ENCODE measurements around the gene F11R.

The F11R gene

GRCh38 chr1:161046605-161047228 is 25.8 kb upstream of the F11R start:
- ChIA-PET POLR2A (interaction anchor here (1.9 to 2.4 kb wide), 3 partner anchors 26 to 51 kb away, joined by 10 to 50 read pairs (median 14); partner anchors contain the start of genes F11R and KLHDC9), CTCF (interaction anchor here (0.6 to 4.6 kb wide), 11 partner anchors 9 to 269 kb away, joined by 3 to 27 read pairs (median 4); partner anchors contain the start of genes F11R, ITLN2 and KLHDC9)
- TF ChIP-seq ZNF580 (tag by site-specific recombination; IDR thresholded peaks at IDR 0.05) (no peak), ZBTB44 (tag by site-specific recombination; IDR thresholded peaks at IDR 0.05) (no peak), BCL6B (tag by site-specific recombination; IDR thresholded peaks at IDR 0.05) (no peak), ZNF549 (tag by site-specific recombination; IDR thresholded peaks at IDR 0.05) (no peak), ZNF133 (tag by site-specific recombination; IDR thresholded peaks at IDR 0.05) (no peak), REST (tag by site-specific recombination; IDR thresholded peaks at IDR 0.05) (no peak), ZNF830 (tag by site-specific recombination; IDR thresholded peaks at IDR 0.05; ENCODE audit: low read depth) (no peak), ZSCAN23 (tag by site-specific recombination; IDR thresholded peaks at IDR 0.05) (no peak), ZNF518A (tag by site-specific recombination; conservative IDR thresholded peaks at IDR 0.05; ENCODE audit: low read depth) (no peak), ZNF426 (tag by site-specific recombination; IDR thresholded peaks at IDR 0.05) (no peak), ZNF24 (tag by site-specific recombination; IDR thresholded peaks at IDR 0.05) (no peak), ZNF555 (tag by site-specific recombination; conservative IDR thresholded peaks at IDR 0.05) (no peak), ZNF621 (tag by site-specific recombination; IDR thresholded peaks at IDR 0.05) (no peak), ZNF37A (tag by site-specific recombination; IDR thresholded peaks at IDR 0.05) (no peak), ZNF366 (tag by site-specific recombination; conservative IDR thresholded peaks at IDR 0.05) (no peak), PBX3 (CRISPR knock-in tag; IDR thresholded peaks at IDR 0.05) (no peak), ZNF76 (tag by site-specific recombination; IDR thresholded peaks at IDR 0.05; ENCODE audit: borderline replicate concordance, low read depth) (no peak)

More at GRCh38 chr1:161046605-161047228, 25.8 kb upstream of the F11R start:
- peaks cover 0 to 17% of the 10 kb centered on the region in 2 experiments; a peak in 1 of 3 replicates for H3K36me3 ChIP-seq (ENCODE audit: control insufficient read depth in 2 of 2, insufficient read depth in 1 of 2, low read length in 2 of 2)
- H3K4me1 ChIP-seq (ENCODE audit: control insufficient read depth, insufficient read depth, low read length), result 0 out of 2 replicates have a peak, but pooled peaks cover 4% of the 10 kb centered on the region
- H3K9me3 ChIP-seq (ENCODE audit: control insufficient read depth, insufficient read depth, low read depth, low read length), result no peaks in the 10 kb centered on the region
- no peak overlapping the region; the same call in 1 of the 2 replicates for H3K27ac ChIP-seq (ENCODE audit: extremely low read depth, low read depth, low read length)
- H3K4me3 ChIP-seq (ENCODE audit: low read depth, low read length), result no peak overlapping the region
